SK-N-MC (cell line): ENCODE measurements around the gene SYNM.
"Not testable (repeated sequence)": the region's sequence is repeated elsewhere in the genome, so short reads cannot be mapped to it uniquely, and the experiment has no call there.

ENCODE experiments used
- DNase-seq: peaks from one replicate; pipeline ENCODE4 v3.0.0-alpha.2; 2011; ENCODE audit warnings: low read depth, low spot score
- H3K27ac ChIP-seq: fragments of 200-600 bp; sonication (generic); 2 replicates; pipeline ENCODE4 v1.5.1; 2016; ENCODE audit warnings: mixed run types
- H3K36me3 ChIP-seq: fragments of 200-600 bp; sonication (generic); 2 replicates; pipeline ENCODE4 v1.6.1; 2017; ENCODE audit warnings: antibody characterized with exemption, low read length, mixed read lengths; ENCODE audit not compliant: insufficient read depth
- H3K4me3 ChIP-seq: fragments of 200-600 bp; sonication (generic); 2 replicates; pipeline ENCODE4 v1.5.1; 2016
- H3K9ac ChIP-seq: fragments of 200-600 bp; sonication (generic); 2 replicates; pipeline ENCODE4 v1.8.0; 2017; ENCODE audit warnings: mixed run types, mixed read lengths; ENCODE audit not compliant: insufficient read length
- H3K9me3 ChIP-seq: fragments of 200-600 bp; sonication (generic); 2 replicates; pipeline ENCODE4 v1.6.1; 2017; ENCODE audit warnings: low read depth, mild to moderate bottlenecking, antibody characterized with exemption, low read length, moderate library complexity, mixed read lengths
- EZH2 ChIP-seq: fragments of 200-600 bp; sonication (generic); IDR thresholded peaks from one replicate; pipeline ENCODE4 v1.6.1; 2017; ENCODE audit warnings: antibody characterized with exemption
- FOXP2 ChIP-seq: optimal IDR thresholded peaks from 2 replicates; pipeline ENCODE3; 2011; ENCODE audit warnings: mild to moderate bottlenecking, moderate library complexity; ENCODE audit not compliant: insufficient read depth; ENCODE audit errors: extremely low read length, control extremely low read depth
- POLR2AphosphoS5 ChIP-seq: IDR thresholded peaks from 2 replicates; pipeline ENCODE4 v1.6.1; 2012; ENCODE audit warnings: mild to moderate bottlenecking, low read depth, low read length, borderline replicate concordance

SYNM gene

DNA sequence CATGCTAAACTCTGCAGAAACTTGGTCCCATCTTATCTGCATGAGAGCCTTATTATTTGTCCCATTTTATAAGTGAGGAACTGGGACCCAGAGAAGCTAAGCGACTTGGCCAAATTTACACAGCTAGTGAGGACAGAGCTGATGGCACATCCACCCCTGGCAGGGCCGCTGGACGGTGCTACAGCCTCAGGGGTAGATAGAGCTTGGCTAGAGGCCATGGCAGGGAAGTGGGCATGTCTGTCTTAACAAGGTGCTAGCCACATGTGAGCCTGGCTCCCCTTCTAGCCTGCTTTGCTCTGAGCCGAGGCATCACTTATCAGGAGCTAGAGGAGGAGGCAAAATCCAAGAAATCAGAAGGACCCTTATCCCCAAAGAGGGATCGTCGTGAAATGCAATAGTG lies 36.7 kb upstream of the SYNM start:
- DNase-seq: no peak
- H3K9ac ChIP-seq: no peak overlapping the region
- H3K27ac ChIP-seq: no peak overlapping the region
- H3K9me3 ChIP-seq: no peaks in the 10 kb centered on the region
- H3K36me3 ChIP-seq: no peaks in the 10 kb centered on the region
- no peak overlapping the region for H3K4me3 ChIP-seq
- no peak for TF ChIP-seq EZH2
- TF ChIP-seq FOXP2: no peak
- TF ChIP-seq POLR2AphosphoS5: no peak

DNA sequence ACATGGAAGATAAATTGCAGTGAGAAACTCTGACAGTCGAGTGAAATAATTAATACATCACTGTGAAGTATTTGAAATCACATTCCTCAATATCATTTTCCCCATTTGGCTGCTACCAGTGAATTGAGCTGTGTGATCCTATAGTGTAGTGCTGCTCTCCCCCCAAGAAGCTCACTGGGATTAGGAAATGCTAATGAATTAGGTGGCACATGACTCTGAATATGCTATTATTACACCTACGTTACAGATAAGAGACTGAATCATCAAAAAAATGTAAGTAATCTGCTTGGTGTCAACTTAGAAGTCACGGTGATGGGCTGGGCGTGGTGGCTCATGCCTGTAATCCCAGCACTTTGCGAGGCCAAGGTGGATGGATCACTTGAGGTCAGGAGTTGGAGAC lies 34.7 kb upstream of the SYNM start:
- DNase-seq: no peak
- Histone ChIP-seq H3K4me3 (no peak overlapping the region), H3K9me3 (no peaks in the 10 kb centered on the region), H3K9ac (no peak overlapping the region), H3K36me3 (no peaks in the 10 kb centered on the region), H3K27ac (no peak overlapping the region)
- TF ChIP-seq POLR2AphosphoS5 (no peak), EZH2 (no peak), FOXP2 (no peak)

DNA sequence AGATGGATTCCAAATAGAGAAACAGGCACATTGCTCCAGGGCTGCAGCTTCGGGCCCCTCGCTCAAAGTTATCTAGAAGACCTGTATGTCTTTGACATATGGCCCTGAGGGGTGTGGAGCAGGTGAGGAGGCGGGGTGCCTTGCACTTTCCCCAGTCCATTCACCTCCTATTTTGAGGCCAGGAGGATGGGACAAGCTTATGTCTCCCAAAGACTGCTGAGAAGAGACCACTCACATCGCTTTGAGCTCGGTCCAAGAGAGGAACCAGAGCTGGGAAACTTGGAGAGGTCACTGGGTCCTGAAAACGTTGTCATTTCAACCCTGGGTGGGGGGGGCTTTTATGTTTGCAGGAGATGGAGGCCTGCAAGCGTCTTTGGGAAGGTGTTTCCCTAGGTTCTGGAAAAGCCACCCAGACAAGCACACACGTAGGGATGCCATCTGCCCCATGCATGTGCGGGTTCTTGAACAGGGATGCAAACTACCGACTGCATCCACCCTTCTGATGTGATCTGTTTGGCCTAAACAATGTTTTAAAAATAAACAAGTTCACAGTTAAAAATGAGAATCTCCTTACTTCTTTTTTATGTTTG lies 33.7 kb upstream of the SYNM start:
- Histone ChIP-seq H3K4me3 (no peak overlapping the region), H3K36me3 (no peaks in the 10 kb centered on the region), H3K9me3 (no peaks in the 10 kb centered on the region), H3K27ac (no peak overlapping the region), H3K9ac (no peak overlapping the region)
- TF ChIP-seq EZH2 (no peak), FOXP2 (no peak), POLR2AphosphoS5 (no peak)
- no peak for DNase-seq

DNA sequence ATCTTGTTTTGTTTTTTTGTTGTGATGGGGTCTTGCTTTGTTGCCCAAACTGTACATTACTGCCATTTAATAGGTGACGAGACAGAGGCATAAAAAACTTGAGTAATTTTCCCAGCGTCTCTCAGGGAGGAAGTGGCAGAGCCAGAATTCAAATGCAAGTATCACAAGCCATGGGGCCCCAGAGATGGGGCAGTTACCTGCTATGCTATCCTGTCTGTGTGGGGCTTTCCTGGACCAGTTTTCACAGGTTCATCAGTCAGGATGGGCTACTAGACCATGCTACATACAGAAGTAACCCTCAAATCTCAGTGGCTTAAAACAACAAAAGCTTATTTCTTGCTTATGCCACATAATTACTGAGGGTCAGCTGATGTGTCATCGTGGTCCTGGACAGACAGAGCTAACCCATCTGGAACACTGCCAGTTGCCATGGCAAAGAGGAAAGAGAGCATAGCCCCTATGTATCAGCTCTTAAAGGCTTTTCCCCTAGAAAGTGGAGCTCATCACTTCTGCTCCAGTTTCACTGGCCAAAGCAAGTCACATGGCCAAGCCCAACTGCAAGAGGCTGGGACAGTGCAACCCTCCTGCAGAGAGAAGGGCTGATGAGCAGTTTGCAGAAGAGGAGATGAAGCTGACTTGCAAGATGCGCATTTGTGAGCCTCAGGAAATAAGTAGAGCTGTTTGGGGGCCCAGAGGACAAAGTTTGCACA lies 31.7 kb upstream of the SYNM start:
- TF ChIP-seq EZH2 (no peak), FOXP2 (no peak), POLR2AphosphoS5 (no peak)
- Histone ChIP-seq H3K9me3 (no peaks in the 10 kb centered on the region), H3K36me3 (no peaks in the 10 kb centered on the region), H3K27ac (no peak overlapping the region), H3K9ac (no peak overlapping the region), H3K4me3 (no peak overlapping the region)
- no peak for DNase-seq

DNA sequence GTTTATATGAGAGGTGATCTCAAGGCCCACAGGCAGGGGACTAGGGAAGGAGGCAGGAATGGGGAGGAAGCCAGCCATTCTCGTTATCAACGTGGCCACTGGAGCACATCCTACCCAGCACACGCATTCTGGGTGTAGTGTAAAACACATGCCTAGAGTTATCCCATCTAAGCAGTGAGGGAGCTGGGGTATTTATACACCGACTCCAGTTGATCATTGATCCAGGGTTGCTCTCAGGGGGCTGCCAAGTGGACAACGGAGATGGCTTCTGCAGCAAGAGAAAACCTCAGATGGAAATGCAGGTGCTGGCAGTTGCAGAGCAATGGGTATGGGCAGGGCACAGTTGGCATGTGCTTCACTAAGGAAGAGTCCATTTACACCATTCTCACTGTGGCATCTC lies 30.4 kb upstream of the SYNM start:
- H3K9me3 ChIP-seq: no peaks in the 10 kb centered on the region
- H3K4me3 ChIP-seq: no peak overlapping the region
- no peak overlapping the region for H3K27ac ChIP-seq
- DNase-seq: no peak
- no peak overlapping the region for H3K9ac ChIP-seq
- TF ChIP-seq FOXP2 (no peak), POLR2AphosphoS5 (no peak), EZH2 (no peak)
- no peaks in the 10 kb centered on the region for H3K36me3 ChIP-seq

DNA sequence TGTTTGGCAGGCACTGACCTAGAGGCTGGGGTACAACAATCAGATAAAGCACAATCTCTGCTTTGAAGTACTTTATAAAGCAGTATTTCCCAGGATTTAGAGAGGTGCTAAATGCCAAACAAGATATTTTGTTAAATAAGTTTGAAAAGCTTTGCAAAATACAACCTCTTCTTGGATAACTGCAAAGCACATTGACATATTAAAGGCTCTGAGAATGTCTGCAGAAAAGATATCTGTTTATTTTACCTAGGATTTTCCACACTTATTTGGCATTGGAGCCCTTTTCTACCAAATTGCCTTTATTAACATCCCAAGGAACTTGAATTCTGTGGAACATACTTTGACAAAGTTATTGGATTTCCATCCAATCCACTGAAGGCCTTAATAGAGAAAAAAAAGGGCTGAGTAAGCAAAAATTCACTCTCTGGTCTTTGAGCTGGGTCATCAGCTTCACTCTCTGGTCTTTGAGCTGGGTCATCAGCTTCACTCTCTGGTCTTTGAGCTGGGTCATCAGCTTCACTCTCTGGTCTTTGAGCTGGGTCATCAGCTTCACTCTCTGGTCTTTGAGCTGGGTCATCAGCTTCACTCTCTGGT lies 29.7 kb upstream of the SYNM start:
- not testable (repeated sequence) for H3K27ac ChIP-seq, DNase-seq

DNA sequence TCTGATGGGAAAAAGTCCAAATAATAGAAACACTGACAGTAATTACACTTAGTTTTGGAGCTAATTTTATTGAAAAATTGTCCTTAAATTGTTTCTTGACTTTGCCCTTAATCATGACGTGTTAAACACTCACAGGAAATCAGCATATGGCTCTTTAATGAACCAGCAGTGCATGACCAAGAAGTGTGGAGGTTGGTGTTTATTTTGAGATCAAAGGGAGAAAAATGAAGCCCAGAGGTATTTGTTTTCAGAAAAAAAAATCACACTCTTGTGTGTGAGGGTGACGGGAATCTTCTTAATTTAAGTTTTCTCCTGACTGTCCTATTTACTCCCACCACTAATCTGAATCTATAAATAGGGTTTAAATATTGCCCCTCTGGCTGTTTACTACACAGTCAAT lies 28.8 kb upstream of the SYNM start:
- Histone ChIP-seq H3K27ac (no peak overlapping the region), H3K9me3 (no peaks in the 10 kb centered on the region), H3K4me3 (peak overlapping the region; percentile 76; the same call in 1 of the 2 replicates), H3K9ac (no peak overlapping the region), H3K36me3 (no peaks in the 10 kb centered on the region)
- DNase-seq: no peak
- TF ChIP-seq POLR2AphosphoS5 (no peak), EZH2 (no peak), FOXP2 (no peak)

More for the DNA sequence above, 29.7 kb upstream of the SYNM start:
- not testable (repeated sequence) for H3K9me3 ChIP-seq, H3K36me3 ChIP-seq, H3K4me3 ChIP-seq, H3K9ac ChIP-seq

DNA sequence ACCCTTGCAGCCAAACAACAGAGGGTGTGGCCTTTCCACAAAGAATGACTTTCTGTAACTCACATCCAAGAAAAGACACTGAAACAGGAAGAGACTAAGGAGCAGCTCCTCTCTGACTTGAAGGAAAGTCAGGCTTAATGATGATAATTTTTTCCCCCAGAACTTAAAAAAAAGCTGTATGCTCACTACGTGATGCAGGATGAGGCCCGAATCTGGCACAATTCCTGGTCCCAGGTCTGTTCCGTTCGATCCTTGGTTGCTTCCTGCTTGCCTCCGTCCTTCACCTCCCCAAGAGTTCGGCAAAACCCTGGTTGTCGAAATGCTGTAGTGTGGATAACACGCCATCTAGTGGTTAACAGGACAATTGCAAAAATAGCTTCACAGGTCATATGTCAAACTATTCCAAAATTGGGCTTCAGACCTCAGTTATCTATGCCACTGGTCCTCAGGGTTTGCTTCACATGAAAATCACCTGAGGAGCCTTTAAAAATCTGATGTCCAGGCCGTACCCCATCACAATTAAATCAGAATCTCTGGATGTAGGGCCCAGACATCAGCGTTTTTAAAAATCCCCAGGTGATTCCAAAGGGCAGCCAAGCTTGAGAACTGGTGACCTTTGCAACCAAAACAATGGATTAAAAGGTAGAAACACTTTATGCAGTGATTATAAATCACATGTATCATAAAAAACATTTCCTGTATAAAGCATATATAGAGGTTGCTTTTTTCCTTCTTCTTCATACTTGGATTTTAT lies 28.1 kb upstream of the SYNM start:
- Histone ChIP-seq H3K36me3 (no peaks in the 10 kb centered on the region), H3K9ac (no peak overlapping the region), H3K9me3 (no peaks in the 10 kb centered on the region), H3K4me3 (peak overlapping the region; percentile 76), H3K27ac (no peak overlapping the region)
- TF ChIP-seq POLR2AphosphoS5 (no peak), FOXP2 (no peak)
- peak; percentile 39 for DNase-seq
